Kidney tubule cell (primary cell): ENCODE results near the gene GCNT1.

ENCODE experiments used
- DNase-seq: peaks from one replicate; pipeline ENCODE4 v3.0.0-alpha.2; 2018; ENCODE audit warnings: low spot score

GCNT1 gene

GRCh38 chr9:76534026-76534425 lies 75.0 kb downstream of the GCNT1 start:
- DNase-seq = no peak

GRCh38 chr9:76537150-76537646 lies 78.2 kb downstream of the GCNT1 start:
- DNase-seq = no peak

- no peak for DNase-seq
Observed at GRCh38 chr9:76539180-76539579, 80.2 kb downstream of the GCNT1 start.

- DNase-seq = no peak
Observed at GRCh38 chr9:76542360-76542759, 83.4 kb downstream of the GCNT1 start.

GRCh38 chr9:76545191-76545590 lies 86.2 kb downstream of the GCNT1 start:
- DNase-seq = no peak

GRCh38 chr9:76552181-76552580 lies 93.2 kb downstream of the GCNT1 start:
- no peak for DNase-seq

- no peak for DNase-seq
Observed at GRCh38 chr9:76552751-76553455, 93.9 kb downstream of the GCNT1 start.

GRCh38 chr9:76553680-76554079 lies 94.7 kb downstream of the GCNT1 start:
- DNase-seq = no peak
